OCI-LY1 (cell line): Measurements from ENCODE around the gene SEMA4B.
"Not testable (repeated sequence)": the region's sequence is repeated elsewhere in the genome, so short reads cannot be mapped to it uniquely, and the experiment has no call there.

Experiments used
- EZH2 ChIP-seq: fragments of 200-600 bp; sonication (generic), shearing (Covaris generic); IDR thresholded peaks from 2 replicates; pipeline ENCODE4 v1.8.0; 2017; ENCODE audit warnings: borderline replicate concordance, mixed run types, mild to moderate bottlenecking, antibody characterized with exemption, low read length, moderate library complexity, mixed read lengths
- TF ChIP-seq, protein P1 (sequence below): fragments of 200-600 bp; sonication (generic), shearing (Covaris generic); IDR thresholded peaks from 2 replicates; pipeline ENCODE4 v1.5.1; 2017; ENCODE audit warnings: mild to moderate bottlenecking, antibody characterized with exemption, low read length, moderate library complexity, mixed read lengths

DNA sequence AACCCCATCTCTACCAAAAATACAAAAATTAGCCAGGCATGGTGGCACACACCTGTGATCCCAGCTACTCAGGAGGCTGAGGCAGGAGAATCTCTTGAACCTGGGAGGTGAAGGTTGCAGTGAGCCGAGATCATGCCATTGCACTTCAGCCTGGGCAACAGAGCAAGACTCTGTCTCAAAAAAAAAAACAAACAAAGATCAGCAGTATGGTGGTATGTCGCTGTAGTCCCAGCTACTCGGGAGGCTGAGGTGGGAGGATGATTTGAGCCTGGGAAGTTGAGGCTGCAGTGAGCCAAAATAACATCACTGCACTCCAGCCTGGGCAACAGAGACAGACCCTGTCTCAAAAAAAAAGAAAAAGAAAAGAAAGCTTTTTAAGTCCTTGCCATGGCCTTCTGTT lies 36.9 kb upstream of the SEMA4B start:
- TF ChIP-seq, protein P1, sequence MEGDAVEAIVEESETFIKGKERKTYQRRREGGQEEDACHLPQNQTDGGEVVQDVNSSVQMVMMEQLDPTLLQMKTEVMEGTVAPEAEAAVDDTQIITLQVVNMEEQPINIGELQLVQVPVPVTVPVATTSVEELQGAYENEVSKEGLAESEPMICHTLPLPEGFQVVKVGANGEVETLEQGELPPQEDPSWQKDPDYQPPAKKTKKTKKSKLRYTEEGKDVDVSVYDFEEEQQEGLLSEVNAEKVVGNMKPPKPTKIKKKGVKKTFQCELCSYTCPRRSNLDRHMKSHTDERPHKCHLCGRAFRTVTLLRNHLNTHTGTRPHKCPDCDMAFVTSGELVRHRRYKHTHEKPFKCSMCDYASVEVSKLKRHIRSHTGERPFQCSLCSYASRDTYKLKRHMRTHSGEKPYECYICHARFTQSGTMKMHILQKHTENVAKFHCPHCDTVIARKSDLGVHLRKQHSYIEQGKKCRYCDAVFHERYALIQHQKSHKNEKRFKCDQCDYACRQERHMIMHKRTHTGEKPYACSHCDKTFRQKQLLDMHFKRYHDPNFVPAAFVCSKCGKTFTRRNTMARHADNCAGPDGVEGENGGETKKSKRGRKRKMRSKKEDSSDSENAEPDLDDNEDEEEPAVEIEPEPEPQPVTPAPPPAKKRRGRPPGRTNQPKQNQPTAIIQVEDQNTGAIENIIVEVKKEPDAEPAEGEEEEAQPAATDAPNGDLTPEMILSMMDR, result not testable (repeated sequence)
- TF ChIP-seq EZH2, result not testable (repeated sequence)
